NCI-H1048 (cell line): Measurements from ENCODE around the gene IL21R.
"Not testable (repeated sequence)": the region's sequence is repeated elsewhere in the genome, so short reads cannot be mapped to it uniquely, and the experiment has no call there.

Source experiments
- DNase-seq: peaks from one replicate; lab custom pipeline; 2025; lab: John Stamatoyannopoulos, UW

IL21R gene

DNA sequence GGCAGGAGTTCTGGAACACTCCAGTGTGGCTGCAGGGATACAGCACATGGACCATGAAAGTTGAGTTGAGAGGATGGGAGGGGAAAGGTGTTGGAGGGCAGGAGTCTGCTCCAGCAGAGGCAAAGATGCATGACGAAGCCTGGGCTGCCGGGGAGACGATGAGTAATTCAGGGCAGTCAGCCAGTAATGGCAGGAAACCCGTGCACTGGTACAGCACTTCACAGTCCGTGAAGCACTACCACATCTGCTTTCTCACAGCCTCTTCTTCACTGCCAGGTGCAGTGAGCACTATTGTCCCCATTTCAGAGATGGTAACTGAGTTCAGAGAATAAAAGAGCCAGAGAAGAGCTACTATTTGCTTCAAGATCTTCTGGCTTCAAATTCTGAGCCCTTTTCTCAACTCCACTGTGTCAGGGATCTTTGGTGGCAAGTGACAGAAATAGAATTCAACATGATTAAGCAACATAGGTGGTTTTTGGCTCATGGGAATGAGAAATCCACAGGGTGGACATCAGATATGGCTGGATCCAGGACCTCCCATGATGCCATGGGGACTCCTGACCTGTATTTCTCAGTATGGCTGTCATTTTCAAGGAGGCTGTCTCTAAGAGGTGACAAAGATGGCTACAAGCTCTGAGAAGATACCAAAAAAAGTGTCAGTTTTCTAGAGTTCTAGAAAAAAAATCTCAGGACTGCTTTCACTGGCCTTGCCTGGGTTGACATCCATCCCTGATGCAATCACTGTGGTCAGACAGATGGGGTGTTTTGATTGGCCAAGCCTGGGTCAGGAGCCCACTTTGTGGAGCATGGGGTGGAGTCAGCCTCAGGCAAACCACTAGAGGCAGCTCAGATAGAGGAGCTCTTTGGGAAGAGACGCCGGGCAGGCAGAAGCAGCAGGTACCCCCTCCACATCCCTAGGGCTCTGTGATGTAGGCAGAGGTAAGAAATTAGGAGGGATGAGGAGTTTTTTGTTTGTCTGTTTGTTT, 24.7 kb downstream of the IL21R start:
- DNase-seq, result no peak

DNA sequence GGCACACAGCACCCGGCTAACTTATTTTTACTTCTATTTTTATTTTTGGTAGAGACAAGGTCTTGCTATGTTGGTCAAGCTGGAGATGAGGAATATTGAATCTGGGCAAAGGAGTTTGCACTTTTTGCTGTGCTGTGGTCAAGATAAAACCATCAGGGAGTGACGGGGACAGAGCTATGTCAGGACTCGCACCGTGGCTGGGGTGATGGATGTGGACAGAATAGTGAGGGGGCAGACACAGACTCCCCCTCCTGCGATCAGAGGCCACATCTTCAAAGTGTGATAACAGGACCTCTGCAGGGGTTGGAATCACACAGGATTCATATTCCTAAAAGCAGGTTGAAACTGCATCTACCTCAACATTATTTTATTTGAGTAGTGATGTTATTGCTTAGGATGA, 25.6 kb downstream of the IL21R start:
- DNase-seq, result no peak

DNA sequence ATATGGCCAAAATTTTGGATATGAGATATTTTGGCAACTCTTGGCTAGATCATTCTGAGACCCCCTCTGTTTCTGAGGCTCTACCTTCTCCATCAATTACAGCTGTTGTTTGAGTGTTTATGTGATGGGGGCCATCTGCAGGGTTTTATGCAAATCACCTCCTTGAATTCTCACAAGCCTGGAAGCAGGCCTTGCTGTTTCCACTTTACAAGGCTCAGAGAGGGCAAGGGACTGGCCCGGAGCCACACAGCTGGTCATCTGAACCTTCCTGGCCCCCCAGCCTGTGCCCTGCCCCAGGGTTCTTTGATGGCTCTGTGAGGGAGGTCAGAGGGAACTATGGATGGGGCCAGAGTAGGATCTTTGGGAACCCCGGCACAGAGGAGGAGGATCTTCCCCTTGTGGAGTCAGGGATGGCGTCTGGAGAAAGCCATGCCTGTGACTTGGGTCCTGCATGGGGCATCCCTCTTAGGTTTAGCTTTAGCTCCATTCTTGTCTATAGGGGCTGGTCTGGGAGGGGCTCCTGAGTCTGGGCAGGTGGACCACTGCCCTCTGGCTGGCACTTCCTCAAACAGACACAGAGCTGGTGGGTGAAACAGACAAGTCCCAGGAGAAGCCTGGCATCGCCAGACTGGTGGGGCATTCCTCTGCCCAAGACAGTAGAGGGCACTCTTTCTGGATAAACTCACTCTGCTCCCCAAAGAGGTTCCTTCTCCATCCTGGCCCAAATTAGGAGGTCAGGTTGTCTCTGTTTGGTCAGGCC, 26.2 kb downstream of the IL21R start:
- no peak for DNase-seq

DNA sequence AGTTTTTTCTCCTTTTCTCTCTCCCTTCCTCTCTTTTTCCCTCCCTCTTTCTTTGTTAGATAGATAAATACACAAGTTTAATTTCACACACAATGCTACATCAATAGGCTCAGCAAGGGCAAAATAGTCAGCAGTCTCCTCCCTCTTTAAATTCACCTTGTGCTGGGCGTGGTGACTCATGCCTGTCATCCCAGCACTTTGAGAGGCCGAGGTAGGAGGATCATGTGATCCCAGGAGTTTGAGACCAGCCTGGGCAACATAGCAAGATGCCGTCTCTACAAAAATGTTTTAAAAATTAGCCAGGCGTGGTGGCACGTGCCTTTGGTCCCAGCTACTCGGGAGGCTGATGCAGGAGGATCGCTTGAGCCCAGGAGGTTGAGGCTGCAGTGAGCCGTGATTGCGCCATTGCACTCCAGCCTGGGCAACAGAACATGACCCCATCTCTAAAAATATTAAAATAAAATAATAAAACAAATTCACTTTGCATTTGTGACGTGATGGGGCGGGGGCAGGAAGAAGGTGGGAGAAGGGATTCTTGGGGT, 27.4 kb downstream of the IL21R start:
- DNase-seq, result no peak

DNA sequence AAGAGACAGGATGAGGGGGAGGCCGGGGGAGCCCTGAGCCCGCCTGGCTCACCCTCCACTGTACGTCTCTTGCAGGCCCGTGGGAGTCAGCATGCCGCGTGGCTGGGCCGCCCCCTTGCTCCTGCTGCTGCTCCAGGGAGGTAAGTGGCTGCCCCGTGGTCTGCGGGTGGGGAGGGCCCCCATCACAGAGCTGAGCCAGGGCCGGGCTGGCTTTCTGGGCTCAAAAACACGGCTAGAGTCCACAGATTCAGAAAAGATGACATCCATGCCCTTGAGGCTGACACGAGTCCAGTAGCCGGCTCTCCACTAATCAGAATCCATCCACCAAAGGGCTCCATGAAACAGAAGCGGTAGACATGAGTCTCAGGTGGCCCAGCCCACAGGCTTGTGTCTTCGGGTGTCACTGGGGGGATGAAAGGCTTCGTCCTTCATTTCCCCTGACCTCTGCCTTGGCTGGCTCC, 28.0 kb downstream of the IL21R start:
- DNase-seq, result no peak

DNA sequence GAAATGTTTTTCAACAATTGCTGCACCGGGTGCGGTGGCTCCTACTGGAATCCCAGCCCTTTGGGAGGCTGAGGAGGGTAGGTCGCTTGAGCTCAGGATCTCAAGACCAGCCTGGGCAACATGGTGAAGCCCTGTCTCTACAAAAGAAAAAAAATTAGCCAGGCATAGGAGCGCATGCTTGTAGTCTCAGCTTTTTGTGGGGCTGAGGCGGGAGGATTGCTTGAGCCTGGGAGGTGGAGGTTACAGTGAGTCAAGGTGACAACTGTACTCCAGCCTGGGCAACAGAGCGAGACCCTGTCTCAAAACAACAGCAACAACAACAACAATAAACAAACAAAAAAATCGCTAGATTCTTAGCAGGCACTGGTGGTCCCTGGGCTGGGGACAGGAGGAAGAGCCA, 28.5 kb downstream of the IL21R start:
- DNase-seq, result no peak

DNA sequence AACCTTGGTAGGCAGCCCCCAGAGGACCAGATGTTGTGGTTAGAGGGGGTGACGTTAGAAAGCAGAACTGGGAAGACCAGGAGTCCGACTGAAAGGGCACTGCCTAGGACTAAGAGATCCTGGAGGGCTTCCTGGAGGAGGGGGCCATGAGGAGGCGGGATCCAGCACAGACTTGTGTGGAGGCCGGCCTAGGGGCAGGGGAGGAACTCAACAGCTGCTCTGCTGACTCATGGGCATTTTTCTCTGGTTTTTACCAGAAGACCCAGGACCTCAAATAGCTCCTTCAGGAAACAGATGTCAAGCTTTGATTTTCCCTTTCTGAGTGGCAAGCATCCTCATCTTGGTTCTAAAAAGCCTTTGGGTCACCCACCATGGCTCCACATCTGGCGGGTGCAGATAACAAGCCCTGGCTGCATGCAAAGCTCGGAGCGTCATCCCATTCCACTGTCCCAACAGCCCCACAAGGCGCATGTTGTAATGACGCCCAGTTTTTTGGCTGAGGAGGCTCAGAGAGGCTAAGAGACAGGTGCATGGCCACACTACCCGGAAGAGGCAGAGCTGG, 29.0 kb downstream of the IL21R start:
- no peak for DNase-seq

DNA sequence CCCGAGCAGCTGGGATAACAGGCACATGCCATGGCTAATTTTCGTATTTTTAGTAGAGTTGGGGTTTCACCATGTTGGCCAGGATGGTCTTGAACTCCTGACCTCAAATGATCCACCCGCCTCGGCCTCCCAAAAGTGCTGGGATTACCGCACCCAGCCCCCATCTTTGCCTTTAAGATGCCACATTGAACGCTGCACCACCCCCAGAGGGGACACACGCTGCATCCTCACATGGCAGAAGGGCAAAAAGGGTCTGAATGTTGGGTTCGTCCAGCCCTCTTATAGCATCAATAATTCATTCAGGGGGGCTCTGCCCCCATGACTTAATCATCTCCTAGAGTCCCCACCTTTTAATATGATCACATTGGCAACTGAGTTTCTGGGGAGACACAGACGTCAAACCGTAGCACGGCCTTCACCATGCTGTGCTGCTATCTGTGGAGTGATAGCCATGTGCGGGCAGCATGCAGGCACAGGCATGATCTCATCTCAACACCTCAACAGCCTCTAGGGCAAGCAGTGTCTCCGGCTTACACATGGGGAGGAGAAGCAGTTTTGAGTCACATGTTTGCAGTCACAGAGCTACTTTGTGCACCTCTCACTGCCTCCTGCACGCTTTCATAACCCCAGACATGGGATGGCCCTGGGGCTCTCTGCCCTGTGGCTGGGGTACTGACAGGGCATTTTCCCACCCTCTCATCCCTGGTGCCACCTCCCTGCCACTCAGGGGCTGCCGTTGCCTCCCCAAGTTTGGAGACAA, 30.0 kb downstream of the IL21R start:
- no peak for DNase-seq

DNA sequence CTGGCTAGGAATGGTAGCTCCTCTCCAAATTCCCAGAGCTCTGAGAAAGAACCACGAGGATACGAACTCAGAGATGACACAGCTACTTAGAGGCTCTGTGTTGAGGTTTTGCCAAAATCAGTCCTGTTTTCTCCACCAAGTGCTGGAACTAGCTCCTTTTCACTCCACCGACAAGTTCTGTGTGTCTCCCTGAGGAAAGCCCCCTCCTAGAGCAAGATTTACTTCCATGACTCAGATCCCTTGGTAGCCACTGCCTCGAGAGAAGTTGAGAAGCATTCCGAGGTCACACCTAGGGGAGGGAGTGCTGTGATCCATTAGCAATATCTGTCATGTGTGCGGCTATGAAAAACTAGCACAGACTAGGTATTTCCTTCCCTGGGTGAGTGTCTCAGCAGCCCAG, 30.6 kb downstream of the IL21R start:
- no peak for DNase-seq

DNA sequence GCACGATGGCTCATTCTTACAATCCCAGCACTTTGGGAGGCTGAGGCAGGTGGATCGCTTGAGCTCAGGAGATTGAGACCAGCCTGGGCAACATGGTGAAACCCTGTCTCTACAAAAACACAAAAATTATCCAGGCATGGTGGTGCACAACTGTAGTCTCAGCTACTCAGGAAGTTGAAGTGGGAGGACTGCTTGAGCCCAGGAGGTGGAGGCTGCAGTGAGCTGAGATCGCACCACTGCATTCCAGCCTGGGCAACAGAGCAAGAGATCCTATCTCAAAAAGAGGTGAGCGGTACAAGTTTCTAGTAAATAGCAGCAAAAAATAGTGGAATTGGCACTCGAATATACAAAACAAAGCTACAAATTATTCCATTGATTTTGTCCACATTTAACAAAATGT, 31.2 kb downstream of the IL21R start:
- not testable (repeated sequence) for DNase-seq

DNA sequence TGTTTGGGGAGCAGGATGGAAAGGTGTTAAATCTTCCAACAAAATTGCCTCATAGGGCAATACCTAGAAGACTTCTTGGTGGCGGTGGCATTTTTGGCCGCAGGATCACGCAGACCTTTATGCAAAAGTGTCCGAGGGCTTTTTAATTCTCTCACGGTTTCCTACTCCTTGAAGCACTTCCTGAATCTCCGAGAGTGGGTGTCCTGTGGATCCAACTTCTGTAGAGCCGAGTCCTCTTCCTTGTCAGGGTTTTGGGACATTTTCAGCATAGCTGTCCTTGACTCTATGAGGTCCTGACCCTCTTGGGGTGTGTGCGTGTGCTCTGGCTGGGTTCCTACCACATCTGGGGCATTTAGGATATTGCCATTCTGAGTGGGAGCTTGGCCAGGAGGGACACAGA, 31.7 kb downstream of the IL21R start:
- DNase-seq, result no peak

DNA sequence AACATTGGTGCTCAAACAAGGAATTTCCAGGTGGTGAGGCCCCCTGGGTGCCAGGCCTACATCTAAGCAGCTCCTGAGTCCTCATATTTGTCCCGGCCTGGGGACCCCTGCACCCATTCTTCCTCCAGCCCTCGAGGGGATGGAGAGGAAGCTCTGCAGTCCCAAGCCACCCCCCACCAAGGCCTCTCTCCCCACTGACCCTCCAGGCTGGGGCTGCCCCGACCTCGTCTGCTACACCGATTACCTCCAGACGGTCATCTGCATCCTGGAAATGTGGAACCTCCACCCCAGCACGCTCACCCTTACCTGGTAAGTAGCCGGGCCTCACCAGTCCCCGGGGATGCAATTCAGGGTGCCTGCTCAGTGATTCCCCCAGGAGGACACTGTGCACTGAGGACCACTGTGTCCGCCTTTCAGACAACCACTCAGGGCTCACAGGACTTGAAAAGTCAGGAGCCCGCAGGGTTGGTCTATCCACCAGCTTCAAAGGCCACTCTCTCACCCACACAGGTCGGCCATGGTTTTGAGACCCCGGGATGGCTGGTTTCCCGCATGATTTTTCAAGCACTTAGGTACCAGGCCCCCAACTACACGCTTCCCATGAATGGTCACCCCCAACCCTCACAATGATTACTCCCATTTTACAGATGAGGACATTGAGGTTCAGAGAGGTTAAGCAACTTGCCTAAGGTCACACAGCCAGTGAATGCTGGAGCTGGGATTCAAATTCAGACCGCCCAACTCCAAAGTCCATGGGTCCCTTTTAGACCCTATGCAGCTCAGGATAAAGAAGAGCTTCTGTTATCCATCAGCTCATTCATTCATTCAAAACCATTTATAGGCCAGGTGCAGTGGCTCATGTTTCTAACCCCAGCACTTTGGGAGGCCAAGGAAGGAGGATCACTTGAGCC, 32.4 kb downstream of the IL21R start:
- DNase-seq, result no peak

DNA sequence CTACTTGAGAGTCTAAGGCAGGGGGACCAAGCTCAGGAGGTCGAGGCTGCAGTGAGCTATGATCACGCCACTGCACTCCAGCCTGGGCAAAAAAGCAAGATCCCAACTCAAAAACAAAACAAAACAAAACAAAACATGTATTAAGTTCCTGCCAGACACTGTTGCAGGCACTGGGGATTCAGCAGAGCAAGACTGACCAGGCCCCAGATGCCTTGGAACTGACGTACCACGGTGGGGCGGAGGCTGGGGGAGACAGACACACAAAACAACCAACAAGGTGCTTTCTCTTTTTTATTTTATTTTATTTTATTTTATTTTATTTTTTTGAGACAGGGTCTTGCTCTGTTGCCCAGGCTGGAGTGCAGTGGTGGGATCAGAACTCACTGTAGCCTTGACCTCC, 33.2 kb downstream of the IL21R start:
- DNase-seq, result not testable (repeated sequence)

DNA sequence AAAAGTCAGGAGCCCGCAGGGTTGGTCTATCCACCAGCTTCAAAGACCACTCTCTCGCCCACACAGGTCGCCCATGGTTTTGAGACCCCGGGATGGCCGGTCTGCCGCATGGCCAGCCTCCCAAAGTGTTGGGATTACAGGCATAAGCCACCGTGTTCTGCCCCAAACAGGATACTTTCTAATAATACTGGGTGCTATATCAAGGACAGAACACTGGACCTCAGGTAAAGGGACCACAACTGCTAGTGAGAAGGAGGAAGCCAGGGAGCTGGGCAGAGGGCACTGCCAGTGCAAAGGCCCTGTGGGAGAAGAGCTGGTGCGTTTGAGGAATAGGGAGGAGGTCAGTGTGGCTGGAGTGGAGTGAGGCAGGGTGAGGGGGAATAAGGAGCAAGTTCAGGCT, 34.1 kb downstream of the IL21R start:
- no peak for DNase-seq

DNA sequence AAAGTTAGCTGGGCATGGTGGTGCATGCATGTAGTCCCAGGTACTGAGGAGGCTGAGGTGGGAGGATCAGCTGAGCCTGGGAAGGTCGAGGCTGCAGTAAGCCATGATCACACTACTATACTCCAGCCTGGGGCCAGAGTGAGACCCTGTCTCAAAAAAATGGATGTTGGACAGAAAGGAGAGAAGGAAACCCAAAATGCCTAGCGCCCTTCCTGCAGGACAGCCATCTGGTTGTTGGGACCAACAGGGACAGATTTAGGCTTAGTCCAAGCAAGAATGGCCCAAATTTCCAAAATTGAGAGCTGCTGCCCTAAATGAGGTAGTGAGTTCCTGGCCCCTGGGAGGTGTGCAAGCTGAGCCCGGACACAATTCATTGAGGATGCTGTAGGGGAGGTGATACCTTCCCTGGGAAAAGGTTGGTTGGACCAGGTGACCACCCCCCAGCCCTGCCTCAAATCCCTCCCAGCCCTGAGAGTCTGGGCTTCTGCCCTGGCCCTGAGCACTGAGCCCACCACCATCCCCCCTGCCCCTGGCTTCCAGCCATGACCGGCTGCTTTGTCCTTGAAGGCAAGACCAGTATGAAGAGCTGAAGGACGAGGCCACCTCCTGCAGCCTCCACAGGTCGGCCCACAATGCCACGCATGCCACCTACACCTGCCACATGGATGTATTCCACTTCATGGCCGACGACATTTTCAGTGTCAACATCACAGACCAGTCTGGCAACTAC, 35.1 kb downstream of the IL21R start:
- DNase-seq, result no peak

DNA sequence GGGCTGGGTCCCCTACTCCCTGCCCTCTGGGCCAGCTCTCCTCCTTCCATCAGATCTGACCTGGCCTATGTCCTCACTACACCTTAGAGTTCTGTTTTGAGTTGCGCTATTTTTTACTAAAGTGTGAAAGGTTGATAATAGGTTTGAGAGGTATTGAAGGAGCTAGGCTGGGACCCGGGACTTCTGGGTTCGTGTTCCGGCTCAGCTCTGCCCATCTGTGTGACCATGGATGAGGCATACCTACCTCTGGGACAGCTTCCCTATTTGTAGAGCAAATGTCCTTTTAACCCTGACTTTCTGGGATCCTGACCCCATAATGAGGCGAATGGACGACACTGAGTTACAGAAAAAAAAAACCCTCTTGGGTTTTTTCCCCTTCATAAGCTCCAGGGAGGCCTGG, 36.0 kb downstream of the IL21R start:
- DNase-seq, result no peak

DNA sequence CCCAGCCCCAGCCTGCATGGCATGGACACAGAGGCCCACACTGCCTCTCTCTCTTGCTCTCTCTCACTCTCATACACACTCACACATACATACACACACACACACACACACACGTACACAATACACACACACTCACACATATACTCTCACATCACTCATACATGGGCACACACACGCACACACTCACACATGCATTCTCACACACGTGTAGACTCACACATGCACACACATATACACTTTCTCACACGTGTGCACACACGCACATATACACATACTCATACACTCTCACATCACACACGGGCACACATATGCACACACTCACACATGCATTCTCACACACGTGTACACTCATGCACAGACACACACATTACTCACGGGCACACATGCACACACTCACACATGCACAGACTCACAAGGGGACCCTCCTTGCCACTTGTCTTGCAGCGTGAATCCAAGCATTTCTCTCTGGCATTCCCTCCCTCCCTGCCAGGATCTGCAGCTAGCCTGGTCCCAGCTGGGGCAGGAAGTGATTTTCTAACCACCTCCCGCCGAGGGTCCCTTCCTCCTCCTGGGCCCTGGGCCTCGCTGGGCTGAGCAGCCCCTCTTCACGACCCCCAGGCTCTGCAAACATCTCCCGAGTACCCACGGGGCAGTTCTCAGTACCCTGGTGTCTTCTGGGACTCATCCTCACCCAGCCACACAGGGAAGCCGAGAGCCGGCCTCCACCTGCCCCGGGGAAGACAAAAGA, 37.5 kb downstream of the IL21R start:
- no peak for DNase-seq

DNA sequence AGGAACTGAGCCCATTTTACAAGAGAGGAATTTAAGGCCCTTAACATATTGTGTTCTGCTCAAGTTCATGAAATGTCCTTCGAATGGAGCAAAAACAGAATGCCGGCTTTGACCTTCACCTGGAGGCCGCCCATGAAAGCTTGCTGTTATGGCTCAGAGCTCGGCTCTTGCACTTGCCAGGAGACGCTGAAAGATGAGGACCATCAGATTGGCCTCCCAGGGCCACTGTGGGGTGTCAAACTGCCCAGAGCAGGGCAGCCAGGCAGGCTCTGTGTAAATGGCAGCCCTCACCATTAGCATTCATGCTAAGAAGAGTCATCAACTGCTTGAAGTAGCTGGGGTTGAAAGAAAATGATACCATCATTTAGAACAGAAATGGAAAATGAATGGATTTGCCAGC, 39.3 kb downstream of the IL21R start:
- DNase-seq, result no peak

DNA sequence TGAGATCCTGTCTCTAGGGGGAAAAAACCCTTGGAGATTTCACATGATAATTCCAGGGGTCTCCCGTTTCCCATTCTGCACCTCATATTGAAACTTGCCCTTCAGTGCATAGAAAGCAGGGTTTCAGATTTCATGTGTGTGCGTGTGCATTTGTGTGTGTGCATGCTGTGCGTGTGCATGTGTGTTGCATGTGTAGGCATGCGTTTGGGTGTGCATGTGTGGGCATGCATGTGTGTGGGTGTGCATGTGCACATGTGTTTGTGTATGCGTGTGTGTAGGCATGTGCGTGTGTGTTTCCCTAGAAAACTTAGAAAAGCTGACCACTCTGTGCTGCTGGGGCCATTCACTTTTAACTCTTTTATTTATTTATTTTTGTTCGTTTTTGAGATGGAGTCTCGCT, 40.0 kb downstream of the IL21R start:
- no peak for DNase-seq
